GM21786 (cell line): ENCODE measurements around the gene FAT2.

Experiments
- ATAC-seq: cut with Tn5 transposase; IDR thresholded peaks from one replicate; pipeline ENCODE4 v1.9.1; 2021; ENCODE audit not compliant: unreplicated experiment

Gene FAT2

DNA sequence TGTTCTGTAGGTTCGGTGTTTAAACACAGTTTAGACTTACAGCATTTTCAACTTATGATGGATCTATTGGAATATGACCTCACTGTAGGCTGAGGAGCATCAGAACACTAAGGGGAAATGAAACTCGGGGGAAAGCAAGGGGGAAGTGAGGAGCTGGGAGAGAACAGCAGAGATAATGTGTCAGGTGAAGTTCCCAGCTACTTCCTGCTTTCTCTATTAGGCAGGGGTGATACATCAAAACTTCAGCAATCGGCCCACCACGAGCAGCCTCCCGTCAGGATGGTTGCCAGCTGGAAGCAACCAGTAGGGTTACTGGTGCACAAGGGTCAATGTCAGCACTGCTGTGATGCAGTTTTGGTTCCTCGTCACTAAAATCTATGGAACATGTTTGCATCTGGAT is 34.3 kb downstream of the FAT2 start:
- peak; percentile 53 for ATAC-seq

DNA sequence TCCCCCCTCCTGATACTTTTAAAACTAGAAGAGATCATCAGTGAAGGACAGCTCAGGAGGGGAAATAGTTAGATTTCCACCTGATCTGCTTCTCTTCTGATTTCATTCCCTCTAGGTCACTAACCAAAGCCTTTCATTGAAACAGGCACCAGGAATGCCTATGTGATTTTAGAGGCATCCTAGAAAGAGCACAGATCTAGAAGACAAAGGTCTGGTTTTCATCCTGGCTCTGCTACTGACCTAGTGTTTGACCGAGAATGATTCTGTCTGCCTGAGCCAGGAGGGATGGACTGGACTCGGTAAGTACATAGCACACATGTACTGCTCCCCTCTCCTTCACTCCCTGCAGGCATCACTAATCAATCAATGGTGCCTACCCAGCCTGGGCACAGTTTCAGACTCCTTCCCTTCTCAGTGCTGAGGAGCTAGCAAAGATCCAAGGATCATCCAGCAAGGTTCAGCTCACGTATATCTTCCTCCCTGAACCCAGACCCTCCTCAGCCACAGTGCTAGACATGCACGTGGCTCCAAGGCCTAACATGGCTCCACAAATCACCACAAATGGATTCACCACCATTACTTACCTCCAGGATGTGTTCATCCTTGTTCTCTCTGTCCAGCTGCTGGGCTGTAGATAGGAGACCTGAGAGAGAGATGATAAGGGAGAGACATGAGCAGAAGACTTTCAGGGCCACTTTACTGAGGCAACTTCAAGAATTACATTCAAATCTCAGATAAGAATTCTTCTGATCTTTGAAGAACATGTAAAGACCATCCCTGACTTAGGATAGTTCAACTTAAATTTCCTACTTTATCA is 35.2 kb downstream of the FAT2 start:
- ATAC-seq, result no peak

DNA sequence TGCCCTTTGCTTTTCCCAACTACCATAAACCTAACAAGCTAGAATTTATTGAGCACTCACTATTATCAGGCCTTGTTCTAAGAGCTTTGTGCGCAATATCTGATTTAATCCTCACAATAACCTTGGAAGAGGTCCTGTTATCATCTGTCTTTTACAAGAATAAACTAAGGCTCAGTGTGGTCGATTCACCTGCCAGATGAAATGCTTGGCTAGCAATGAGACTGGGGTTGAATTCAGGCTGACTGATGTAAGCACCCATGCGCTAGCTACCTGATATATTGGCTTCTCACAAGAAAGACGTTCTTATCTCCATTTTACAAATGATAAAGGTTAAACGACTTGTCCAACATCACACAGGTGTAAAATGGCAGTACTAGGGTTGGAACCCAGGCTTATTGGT is 37.4 kb downstream of the FAT2 start:
- ATAC-seq, result no peak

DNA sequence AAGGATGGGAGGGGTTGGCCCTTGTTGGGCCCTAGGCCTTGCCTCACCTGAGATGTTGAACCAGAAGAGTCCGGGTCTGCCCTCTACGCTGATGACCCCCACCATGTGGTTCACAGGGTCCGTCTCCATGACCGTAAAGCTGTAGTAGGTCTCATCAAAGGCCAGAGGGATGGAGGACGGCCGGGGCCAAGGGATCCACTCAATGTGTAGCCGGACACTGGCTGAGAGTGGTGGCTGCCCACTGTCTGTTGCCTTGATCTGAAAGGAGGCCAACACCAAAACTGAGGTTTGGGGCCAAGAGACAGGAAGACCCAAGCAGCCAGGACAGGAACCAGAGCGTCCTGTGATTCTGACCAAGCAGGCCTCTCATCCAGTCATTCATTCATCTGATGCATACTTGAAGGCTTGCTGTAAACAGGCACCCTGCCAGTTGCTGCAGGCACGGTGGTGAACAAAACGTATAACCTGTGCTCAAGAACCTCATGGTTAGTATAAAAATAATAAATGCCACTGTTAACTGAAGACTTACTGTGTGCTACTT is 37.9 kb downstream of the FAT2 start:
- ATAC-seq, result no peak

DNA sequence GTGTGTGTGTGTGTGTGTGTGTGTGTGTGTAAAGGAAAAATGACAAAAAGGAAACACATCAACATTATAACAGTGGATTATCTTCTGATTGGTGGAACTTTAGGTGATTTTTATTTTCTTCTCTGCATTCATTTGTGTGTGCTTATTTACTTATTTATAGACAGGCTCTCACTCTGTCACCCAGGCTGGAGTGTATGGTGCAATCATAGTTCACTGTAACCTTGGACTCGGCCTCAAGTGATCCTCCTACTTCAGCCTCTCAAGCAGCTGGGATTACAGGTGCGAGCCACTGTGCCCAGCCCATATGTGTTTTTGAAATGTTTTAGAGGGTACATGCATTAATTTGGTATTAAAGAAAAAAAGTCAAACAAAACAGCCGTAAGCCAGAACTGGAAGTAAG is 39.1 kb downstream of the FAT2 start:
- no peak for ATAC-seq

DNA sequence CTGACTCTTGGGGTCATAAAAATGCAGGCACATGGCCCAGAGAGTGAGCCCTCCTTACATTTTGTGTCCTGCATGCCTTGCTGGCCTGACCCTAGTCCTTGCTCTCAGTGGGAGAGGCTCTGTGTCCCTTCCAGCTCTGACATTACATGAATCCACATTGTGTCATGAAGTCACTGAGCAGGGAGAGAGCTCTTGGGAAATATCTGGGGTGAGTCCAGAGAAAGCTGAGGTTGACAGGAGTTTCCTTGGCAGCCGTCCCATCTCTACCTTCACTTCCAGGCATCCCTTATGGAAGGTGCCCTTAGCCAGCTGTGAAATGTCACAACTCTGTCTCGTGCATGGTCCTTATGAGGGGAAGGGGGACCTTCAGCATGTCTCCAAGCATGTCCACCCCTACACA is 41.0 kb downstream of the FAT2 start:
- ATAC-seq, result no peak

DNA sequence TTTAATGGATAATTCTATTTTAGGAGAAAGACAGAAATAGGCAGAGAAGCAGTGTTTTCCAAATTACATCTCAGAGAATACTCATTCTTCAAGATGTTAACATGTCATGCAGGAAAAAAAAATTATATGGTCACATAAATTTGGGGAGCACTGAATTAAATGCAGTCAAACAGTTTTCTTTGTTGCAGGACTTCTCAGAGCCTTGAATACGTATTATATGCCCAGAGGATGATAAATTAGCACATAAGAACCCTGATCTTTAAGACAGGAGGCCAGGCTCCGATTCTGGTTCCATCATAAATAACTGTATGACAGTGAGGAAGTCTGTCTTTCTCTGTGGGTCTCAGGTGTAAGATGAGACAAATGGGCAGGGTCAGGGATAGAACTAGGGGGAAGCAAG is 41.4 kb downstream of the FAT2 start:
- ATAC-seq, result no peak

DNA sequence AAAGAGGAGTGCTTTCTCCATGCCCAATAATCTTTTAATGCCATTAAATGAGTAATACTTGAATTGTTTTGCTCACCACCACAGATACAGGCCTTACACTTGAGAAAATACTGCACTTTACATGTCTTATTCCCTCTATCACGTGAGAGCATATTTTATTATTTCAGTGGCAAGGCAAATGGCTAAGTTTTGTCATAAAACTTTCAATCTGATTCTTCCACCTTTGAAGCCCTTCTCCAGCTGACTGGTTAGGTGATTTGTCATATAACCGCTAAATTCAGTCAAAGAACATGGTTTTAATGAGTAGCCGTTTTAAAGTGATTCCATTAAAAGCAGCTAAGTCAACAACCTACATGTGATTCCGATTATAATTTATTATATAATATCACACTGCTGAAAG is 43.8 kb downstream of the FAT2 start:
- no peak for ATAC-seq

DNA sequence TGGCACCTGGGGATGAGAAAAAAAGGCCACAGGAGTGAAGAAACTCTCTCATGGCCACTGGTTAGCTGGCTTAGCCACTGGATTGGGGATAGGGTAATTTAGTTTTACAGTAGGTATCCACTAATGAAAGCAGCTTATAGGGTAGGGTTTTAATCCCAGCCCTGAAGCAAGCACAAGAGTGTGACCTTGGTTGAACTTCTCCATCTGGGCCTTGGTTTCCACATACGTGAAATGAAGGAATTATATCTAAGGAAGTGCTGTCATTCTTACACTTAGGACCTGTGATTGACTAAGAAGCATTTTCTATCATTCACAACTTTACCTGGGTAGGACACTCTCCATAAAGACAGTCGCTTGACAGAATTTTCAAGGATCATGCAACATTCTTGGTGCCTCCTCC is 49.6 kb downstream of the FAT2 start:
- ATAC-seq, result no peak
